NCI-H146 treated with DMSO at 0.1 percent for 48 hours (cell line): ENCODE results near the gene ZNF644.
"Not testable (repeated sequence)": the region's sequence is repeated elsewhere in the genome, so short reads cannot be mapped to it uniquely, and the experiment has no call there.

Experiments
- DNase-seq: peaks from one replicate; lab custom pipeline; 2025; ENCODE audit not compliant: unreplicated experiment; lab: John Stamatoyannopoulos, UW

Gene ZNF644

GRCh38 chr1:90928231-90928630 is 93.6 kb downstream of the ZNF644 start:
- DNase-seq = not testable (repeated sequence)

- DNase-seq = not testable (repeated sequence)
Measured at GRCh38 chr1:90927674-90928073, 94.2 kb downstream of the ZNF644 start.

DNA sequence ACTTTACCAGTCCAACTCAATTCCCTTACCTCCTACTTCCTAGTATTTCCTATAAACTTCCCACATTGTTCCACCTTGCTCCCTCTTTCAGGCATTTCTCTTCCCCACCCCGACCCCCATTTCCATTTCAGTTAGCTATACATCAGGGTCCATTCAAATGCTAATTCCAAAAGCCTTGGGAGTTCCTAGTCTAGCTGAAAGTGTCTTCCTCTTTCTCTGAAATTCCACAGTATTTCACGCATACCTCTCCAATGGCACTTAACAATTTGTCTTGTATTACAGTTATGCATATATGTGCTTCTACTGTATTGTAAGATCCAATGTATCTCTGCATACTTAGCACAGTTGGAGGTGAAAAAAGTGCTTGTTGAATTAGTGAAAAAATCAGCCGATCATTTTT is 94.9 kb downstream of the ZNF644 start:
- DNase-seq = no peak

DNA sequence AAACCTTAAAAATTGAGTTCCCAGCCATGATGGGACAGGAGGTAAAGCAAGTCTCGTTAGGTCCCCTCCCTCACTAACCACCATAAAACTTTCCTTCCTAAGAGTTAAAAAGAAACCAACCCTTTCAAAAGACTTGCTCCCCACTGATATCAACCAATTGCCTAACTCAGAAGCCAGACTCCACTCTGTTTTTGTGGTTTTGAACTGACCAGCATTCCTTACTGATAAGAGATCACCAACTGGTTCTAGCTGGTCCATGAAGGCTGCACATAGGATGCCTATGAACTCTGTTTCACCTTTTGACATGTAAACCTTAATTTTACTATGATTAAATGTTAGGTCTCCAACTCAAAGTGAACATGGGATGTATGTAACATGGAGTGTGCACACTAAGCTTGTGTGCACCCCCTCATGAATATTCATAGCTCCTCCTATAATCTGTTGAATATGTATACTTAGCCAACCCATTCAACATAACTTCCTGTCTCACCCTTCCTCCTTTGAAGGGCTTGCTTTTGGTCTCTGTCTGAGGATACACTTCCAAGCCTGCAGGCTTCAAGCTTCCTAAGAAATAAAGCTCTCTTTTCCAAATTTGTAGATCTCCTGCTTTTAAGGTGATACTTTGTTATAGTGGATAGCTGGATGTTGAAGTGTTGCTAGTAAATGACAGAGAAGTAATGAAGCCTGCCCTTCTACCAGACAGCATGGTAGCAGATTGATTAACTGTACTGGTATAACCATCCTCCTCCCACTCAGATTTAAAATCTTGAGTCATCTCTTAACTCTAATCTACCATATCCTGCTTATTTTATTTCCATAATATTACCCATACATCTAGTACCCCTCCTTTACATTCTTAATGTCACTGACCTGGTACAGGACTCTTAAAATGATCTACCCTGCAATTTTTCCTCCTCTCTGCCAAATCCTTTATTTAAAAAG is 95.6 kb downstream of the ZNF644 start:
- no peak for DNase-seq

DNA sequence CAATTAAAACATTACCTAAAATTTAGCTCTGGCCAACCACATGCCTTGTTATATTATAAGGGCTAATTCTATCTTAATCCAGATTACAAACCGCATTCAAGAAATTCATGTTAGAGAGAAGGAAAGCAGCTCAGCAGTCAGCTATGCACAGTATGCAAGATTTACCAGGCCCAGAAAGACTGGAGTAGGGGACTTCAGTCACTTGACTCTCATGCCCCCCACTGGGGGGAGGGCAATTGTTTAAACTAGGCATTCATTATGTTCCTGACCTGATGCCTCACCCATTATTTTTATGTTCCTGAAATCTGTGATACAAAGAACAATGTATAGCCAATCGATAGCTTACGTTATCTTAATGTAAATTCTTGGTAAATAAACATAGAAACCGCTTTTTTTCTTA is 96.9 kb downstream of the ZNF644 start:
- DNase-seq = peak; percentile 46

DNA sequence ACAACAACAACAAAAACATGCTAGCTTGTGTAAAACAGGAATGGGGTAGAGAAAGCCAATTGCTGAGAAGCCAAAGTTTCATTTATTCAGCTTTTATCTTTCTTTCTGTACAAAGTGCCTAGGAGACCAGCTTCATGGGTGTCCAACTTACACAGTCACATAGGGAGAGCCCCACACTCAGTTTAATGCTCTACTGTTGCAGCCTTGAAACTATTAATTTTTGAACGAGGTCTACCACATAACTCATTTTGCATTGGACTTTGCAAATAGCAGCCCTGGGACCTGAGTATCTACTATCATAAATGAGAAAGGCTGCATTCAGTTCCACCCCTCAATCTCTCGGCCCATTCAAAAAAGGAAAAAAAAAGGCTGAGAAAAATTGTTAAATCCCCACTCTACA is 98.8 kb downstream of the ZNF644 start:
- no peak for DNase-seq

DNA sequence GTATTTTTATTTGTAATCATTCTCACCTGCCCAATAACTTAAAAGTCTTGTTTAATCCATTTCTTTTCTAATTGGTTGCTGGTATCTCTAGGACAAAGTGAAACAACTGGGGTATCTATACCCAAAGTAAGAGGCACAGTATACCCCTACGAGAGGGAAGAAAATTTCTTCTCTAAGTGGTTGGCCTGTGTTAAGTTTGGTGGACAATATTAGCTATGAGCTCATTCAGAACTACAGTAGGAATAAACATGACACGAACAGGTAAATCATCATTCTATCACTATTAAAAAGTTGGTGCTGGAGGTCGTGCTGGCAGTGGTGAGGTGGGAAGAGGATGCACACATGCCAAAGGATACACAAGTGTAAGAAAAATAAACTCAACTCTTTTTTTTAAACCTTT is 99.6 kb downstream of the ZNF644 start:
- no peak for DNase-seq

DNA sequence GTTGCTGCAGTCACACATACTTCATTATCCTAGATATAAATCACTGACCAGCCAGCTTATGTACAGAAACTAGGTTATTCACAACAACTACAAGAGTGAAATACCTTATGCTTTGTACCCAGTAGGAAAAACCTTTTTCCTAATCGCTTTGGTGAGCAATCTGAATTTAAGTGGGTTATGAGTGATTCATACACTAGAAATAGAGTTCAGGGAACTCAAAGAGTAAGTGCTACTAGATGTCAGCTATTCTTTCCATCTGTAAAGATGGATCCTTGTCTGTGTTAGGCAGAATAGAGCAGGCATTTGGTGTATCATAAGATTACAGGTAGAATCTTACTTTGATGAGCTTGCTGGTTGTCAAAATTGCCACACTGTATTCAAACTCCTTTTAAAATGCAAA is 101.9 kb downstream of the ZNF644 start:
- DNase-seq = no peak

GRCh38 chr1:90919190-90919719 is 102.6 kb downstream of the ZNF644 start:
- DNase-seq = no peak

GRCh38 chr1:90911353-90911752 is 110.5 kb downstream of the ZNF644 start:
- DNase-seq = no peak

GRCh38 chr1:90902672-90903071 is 119.2 kb downstream of the ZNF644 start:
- no peak for DNase-seq

GRCh38 chr1:90899263-90899662 is 122.6 kb downstream of the ZNF644 start:
- DNase-seq = no peak

GRCh38 chr1:90893679-90894078 is 128.2 kb downstream of the ZNF644 start:
- DNase-seq = not testable (repeated sequence)

- not testable (repeated sequence) for DNase-seq
Measured at GRCh38 chr1:90892884-90893283, 129.0 kb downstream of the ZNF644 start.

DNA sequence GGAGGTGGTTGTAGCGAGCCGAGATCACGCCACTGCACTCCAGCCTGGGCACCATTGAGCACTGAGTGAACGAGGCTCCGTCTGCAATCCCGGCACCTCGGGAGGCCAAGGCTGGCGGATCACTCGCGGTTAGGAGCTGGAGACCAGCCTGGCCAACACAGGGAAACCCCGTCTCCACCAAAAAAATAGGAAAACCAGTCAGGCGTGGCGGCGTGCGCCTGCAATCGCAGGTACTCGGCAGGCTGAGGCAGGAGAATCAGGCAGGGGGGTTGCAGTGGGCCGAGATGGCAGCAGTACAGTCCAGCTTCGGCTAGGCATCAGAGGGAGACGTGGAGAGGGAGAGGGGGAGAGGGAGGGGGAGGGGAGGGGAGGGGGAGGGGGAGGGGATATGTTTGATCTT is 129.6 kb downstream of the ZNF644 start:
- not testable (repeated sequence) for DNase-seq

- not testable (repeated sequence) for DNase-seq
Measured at GRCh38 chr1:90891756-90892155, 130.1 kb downstream of the ZNF644 start.

DNA sequence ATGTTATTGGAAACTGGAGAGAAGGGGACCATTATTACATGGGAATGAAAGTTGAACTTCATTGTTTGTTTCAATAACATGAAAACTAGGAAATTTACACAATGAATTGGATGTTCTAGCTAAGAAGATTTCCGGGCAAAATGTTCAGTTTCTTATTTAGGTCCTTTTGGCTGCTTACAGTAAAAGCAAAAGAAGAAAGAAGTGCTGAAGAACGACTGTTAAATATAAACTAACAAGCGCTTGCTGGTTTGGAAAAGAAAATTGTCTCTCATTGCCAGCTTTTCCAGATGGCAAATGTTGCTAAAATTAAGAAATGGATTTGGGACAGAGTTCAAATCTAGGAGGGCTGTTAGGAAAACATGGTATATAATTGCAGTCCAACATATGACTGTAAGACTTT is 139.6 kb downstream of the ZNF644 start:
- DNase-seq = no peak

GRCh38 chr1:90881034-90881433 is 140.8 kb downstream of the ZNF644 start:
- no peak for DNase-seq

DNA sequence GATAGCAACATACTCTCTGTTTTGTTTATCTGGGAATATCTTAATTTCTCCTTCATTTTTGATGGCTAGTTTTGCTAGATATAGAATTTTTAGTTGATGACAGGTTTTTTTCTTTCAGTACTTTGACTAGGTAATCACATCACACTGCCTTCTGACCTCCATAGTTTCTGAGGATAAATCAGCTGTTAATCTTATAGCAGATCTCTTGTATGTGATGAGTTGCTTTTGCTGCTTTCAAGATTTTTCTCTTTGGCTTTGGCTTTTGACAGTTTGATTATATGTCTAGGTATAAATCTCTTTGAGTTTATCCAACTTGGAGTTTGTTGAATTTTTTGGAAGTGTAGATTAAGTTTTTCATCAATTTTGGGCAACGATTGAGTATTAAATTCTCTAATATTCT is 142.6 kb downstream of the ZNF644 start:
- DNase-seq = no peak

DNA sequence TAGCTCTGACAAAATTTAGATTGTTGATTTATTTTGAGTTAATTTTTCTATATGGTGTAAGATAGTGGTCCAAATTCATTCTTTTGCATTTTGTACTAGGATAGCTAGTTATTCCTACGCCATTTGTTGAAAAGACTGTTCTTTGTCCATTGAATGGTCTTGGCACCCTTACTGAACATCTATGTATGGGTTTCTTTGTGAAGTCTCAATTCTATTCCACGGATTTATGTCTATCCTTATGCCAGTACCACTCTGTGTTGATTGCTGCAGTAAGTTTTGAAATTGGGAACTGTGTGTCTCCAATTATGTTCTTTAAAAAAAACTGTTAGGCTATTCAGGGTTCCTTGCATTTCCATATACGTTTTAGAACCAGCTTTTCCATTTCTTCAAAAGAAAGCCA is 145.7 kb downstream of the ZNF644 start:
- no peak for DNase-seq
